PC-9 (cell line): ENCODE results near the gene TMEM272.

ENCODE experiments used
- EZH2 ChIP-seq: fragments of 200-600 bp; sonication (generic); IDR thresholded peaks from 2 replicates; pipeline ENCODE4 v1.8.0; 2017; ENCODE audit warnings: antibody characterized with exemption, low read depth
- TF ChIP-seq, protein P1 (sequence below): fragments of 200-600 bp; sonication (generic); conservative IDR thresholded peaks from 2 replicates; pipeline ENCODE4 v1.6.1; 2017; ENCODE audit warnings: mixed run types, antibody characterized with exemption, mild to moderate bottlenecking, moderate library complexity

DNA sequence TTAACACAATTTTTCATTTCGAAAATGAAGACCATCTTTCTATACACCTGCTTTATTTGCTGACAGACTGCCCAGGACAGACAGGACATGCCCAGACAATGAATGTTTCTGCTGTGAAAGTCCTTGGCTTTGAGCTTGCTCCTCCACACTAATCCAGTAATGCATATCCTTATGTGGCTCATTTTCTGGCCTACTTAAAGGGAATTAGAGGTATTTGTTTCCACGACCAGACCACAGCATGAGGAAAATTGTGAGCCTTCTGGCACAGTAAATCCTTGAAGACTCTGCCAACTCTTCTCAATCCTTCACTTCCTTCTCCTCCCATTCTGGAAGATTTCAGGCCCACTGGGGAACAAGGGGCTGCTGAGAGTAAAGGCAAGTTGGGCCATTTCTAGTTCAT, 42.5 kb upstream of the TMEM272 start:
- TF ChIP-seq, protein P1, sequence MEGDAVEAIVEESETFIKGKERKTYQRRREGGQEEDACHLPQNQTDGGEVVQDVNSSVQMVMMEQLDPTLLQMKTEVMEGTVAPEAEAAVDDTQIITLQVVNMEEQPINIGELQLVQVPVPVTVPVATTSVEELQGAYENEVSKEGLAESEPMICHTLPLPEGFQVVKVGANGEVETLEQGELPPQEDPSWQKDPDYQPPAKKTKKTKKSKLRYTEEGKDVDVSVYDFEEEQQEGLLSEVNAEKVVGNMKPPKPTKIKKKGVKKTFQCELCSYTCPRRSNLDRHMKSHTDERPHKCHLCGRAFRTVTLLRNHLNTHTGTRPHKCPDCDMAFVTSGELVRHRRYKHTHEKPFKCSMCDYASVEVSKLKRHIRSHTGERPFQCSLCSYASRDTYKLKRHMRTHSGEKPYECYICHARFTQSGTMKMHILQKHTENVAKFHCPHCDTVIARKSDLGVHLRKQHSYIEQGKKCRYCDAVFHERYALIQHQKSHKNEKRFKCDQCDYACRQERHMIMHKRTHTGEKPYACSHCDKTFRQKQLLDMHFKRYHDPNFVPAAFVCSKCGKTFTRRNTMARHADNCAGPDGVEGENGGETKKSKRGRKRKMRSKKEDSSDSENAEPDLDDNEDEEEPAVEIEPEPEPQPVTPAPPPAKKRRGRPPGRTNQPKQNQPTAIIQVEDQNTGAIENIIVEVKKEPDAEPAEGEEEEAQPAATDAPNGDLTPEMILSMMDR: no peak
- no peak for TF ChIP-seq EZH2
